Osteoblast (primary cell): ENCODE measurements around the gene FOXJ1. TPM values are rescaled to one million over a fixed set of nuclear protein-coding genes. Genes with fewer than 3 reads are reported as not detected.

ENCODE experiments used
- DNase-seq: peaks from one replicate; pipeline ENCODE4 v3.0.0; 2011; ENCODE audit warnings: low spot score, mixed read lengths; ENCODE audit not compliant: insufficient read length; ENCODE audit errors: missing footprints
- H2AFZ ChIP-seq: 2 replicates; pipeline ENCODE4 v1.6.0; 2011; ENCODE audit warnings: mild to moderate bottlenecking, low read length
- H3K27ac ChIP-seq: 2 replicates; pipeline ENCODE4 v1.5.1; 2011; ENCODE audit warnings: mild to moderate bottlenecking, low read depth, low read length, moderate library complexity
- H3K27me3 ChIP-seq: 2 replicates; pipeline ENCODE4 v1.6.0; 2012; ENCODE audit warnings: mild to moderate bottlenecking, control low read depth, inconsistent platforms, low read length, moderate library complexity; ENCODE audit not compliant: insufficient read depth
- H3K36me3 ChIP-seq: 2 replicates; pipeline ENCODE4 v1.5.1; 2011; ENCODE audit warnings: mild to moderate bottlenecking, low read length, control low read depth, moderate library complexity; ENCODE audit not compliant: insufficient read depth
- H3K4me1 ChIP-seq: 2 replicates; pipeline ENCODE4 v1.5.1; 2011; ENCODE audit warnings: mild to moderate bottlenecking, low read length, control low read depth, moderate library complexity; ENCODE audit not compliant: insufficient read depth
- H3K4me2 ChIP-seq: 2 replicates; pipeline ENCODE4 v1.6.0; 2011; ENCODE audit warnings: mild to moderate bottlenecking, low read length; ENCODE audit not compliant: insufficient read depth
- H3K4me3 ChIP-seq: fragments of 200-600 bp; sonication (generic); 3 replicates; pipeline ENCODE4 v1.5.1; 2012; ENCODE audit warnings: mild to moderate bottlenecking, low read length, inconsistent platforms; ENCODE audit not compliant: insufficient read depth
- H3K79me2 ChIP-seq: 2 replicates; pipeline ENCODE4 v1.6.0; 2012; ENCODE audit warnings: mild to moderate bottlenecking, low read length, control low read depth, inconsistent platforms; ENCODE audit not compliant: insufficient read depth
- H3K9me3 ChIP-seq: 2 replicates; pipeline ENCODE4 v1.5.1; 2011; ENCODE audit warnings: low read depth, low read length, control low read depth
- H4K20me1 ChIP-seq: 2 replicates; pipeline ENCODE4 v1.6.0; 2012; ENCODE audit warnings: mild to moderate bottlenecking, low read length, control low read depth; ENCODE audit not compliant: insufficient read depth
- CTCF ChIP-seq: IDR thresholded peaks from 2 replicates; pipeline ENCODE4 v1.5.1; 2011; ENCODE audit warnings: mild to moderate bottlenecking, low read depth, low read length, moderate library complexity; ENCODE audit errors: extremely low read depth
- total RNA-seq: library from RNA; depleted of rRNA; stranded (reverse); fragments of >200 nt; gene quantifications from 2 replicates; pipeline ENCODE4 v1.2.3, GENCODE V29; 2012

The FOXJ1 gene
- total RNA-seq, 1 donor = not detected

GRCh38 chr17:76103274-76104139 lies 37.5 kb downstream of the FOXJ1 start, which contains the start of gene EXOC7:
Gene EXOC7, minus strand, starts transcription at chr17:76103787. Its CDS starts 95 bp downstream, at chr17:76103692.
- H3K4me1 ChIP-seq = peaks cover 9% of the 10 kb centered on the region
- no peaks in the 10 kb centered on the region for H3K9me3 ChIP-seq
- peak within 1 kb of the TSS; percentile 98 for H3K4me3 ChIP-seq
- H2AFZ ChIP-seq = peak within 1 kb of the TSS; percentile 100
- no peak for TF ChIP-seq CTCF
- H3K36me3 ChIP-seq = peaks cover 29% of the 10 kb centered on the region
- peak within 1 kb of the TSS; percentile 87 for H3K27ac ChIP-seq
- peak within 1 kb of the TSS; percentile 95 for H3K4me2 ChIP-seq
- H3K27me3 ChIP-seq = no peaks in the 10 kb centered on the region
- peaks cover 23% of the 10 kb centered on the region for H3K79me2 ChIP-seq
- no peaks in the 10 kb centered on the region for H4K20me1 ChIP-seq
- DNase-seq = peak; percentile 97

GRCh38 chr17:76102944-76103273 lies 38.1 kb downstream of the FOXJ1 start:
- H3K27ac ChIP-seq = peak overlapping the region; percentile 87
- H3K79me2 ChIP-seq = peaks cover 23% of the 10 kb centered on the region
- H3K4me2 ChIP-seq = peak overlapping the region; percentile 95
- DNase-seq = peak; percentile 79
- peak overlapping the region; percentile 98 for H3K4me3 ChIP-seq
- peaks cover 30% of the 10 kb centered on the region for H3K36me3 ChIP-seq
- peaks cover 9% of the 10 kb centered on the region for H3K4me1 ChIP-seq
- H3K27me3 ChIP-seq = no peaks in the 10 kb centered on the region
- no peaks in the 10 kb centered on the region for H4K20me1 ChIP-seq
- TF ChIP-seq CTCF = no peak
- H3K9me3 ChIP-seq = no peaks in the 10 kb centered on the region
- peak overlapping the region; percentile 100 for H2AFZ ChIP-seq

GRCh38 chr17:76097716-76098295 lies 43.2 kb downstream of the FOXJ1 start:
- Histone ChIP-seq H3K4me1 (peaks cover 8% of the 10 kb centered on the region), H3K36me3 (peaks cover 67% of the 10 kb centered on the region), H4K20me1 (peaks cover 16% of the 10 kb centered on the region), H3K4me2 (no peak overlapping the region), H3K79me2 (peaks cover 15% of the 10 kb centered on the region), H3K9me3 (no peaks in the 10 kb centered on the region), H3K27me3 (no peaks in the 10 kb centered on the region), H3K4me3 (no peak overlapping the region), H3K27ac (no peak overlapping the region), H2AFZ (no peak overlapping the region)
- TF ChIP-seq CTCF = no peak
- DNase-seq = peak; percentile 4

- no peaks in the 10 kb centered on the region for H3K27me3 ChIP-seq
Measured at GRCh38 chr17:76095943-76096342, 45.1 kb downstream of the FOXJ1 start.

More at GRCh38 chr17:76095943-76096342, 45.1 kb downstream of the FOXJ1 start:
- H3K79me2 ChIP-seq = peaks cover 8% of the 10 kb centered on the region
- peaks cover 22% of the 10 kb centered on the region for H4K20me1 ChIP-seq
- H3K4me1 ChIP-seq = peaks cover 5% of the 10 kb centered on the region
- no peak overlapping the region for H3K4me2 ChIP-seq
- no peaks in the 10 kb centered on the region for H3K9me3 ChIP-seq
- H2AFZ ChIP-seq = no peak overlapping the region
- no peak for TF ChIP-seq CTCF
- DNase-seq = peak; percentile 5
- H3K4me3 ChIP-seq = no peak overlapping the region
- peaks cover 68% of the 10 kb centered on the region for H3K36me3 ChIP-seq
- no peak overlapping the region for H3K27ac ChIP-seq
